H1 (cell line): ENCODE results near the gene EIF4E3. TPM values are rescaled to one million over a fixed set of nuclear protein-coding genes. Genes with fewer than 3 reads are reported as not detected.

Experiments
- CTCF ChIA-PET: fragments of 300-600 bp; sonication (Branson Sonifier 250); formaldehyde crosslinking; loops from one replicate; lab custom pipeline; 2021; ENCODE audit not compliant: partially characterized antibody; lab: Charles Lee
- POLR2A ChIA-PET: fragments of 300-600 bp; sonication (Branson Sonifier 250); formaldehyde crosslinking; loops from one replicate; lab custom pipeline; 2021; ENCODE audit warnings: inconsistent platforms; ENCODE audit not compliant: partially characterized antibody; lab: Charles Lee
- DNase-seq, 2 experiments: peaks; one replicate each; pipeline versions ENCODE4 v3.0.0 to v3.0.0-alpha.2; 2010 to 2022; ENCODE audit warnings: low spot score in 2 of 2, low read depth in 1 of 2, mixed read lengths in 1 of 2
- FAIRE-seq: peaks from 2 replicates; lab custom pipeline; 2011; peaks lifted over from hg19 to GRCh38; lab: Jason Lieb, UNC
- H2AFZ ChIP-seq: 2 replicates; pipeline ENCODE4 v1.8.1; 2012; ENCODE audit warnings: low read length, inconsistent platforms
- H2AK5ac ChIP-seq: 2 replicates; pipeline ENCODE4 v1.6.1; 2013; ENCODE audit warnings: low read depth, low read length
- H2BK120ac ChIP-seq: replicated peaks from 2 replicates; pipeline ENCODE3; 2013; ENCODE audit warnings: low read depth, low read length, inconsistent platforms
- H2BK12ac ChIP-seq: 2 replicates; pipeline ENCODE4 v1.6.1; 2013; ENCODE audit warnings: low read depth, low read length
- H2BK15ac ChIP-seq: 2 replicates; pipeline ENCODE4 v1.6.1; 2013; ENCODE audit warnings: low read length
- H2BK20ac ChIP-seq: 2 replicates; pipeline ENCODE4 v1.6.1; 2013; ENCODE audit warnings: low read length
- H2BK5ac ChIP-seq: 2 replicates; pipeline ENCODE4 v1.6.1; 2013; ENCODE audit warnings: low read depth, low read length
- H3K14ac ChIP-seq: 2 replicates; pipeline ENCODE4 v1.6.1; 2013; ENCODE audit warnings: inconsistent platforms; ENCODE audit not compliant: insufficient read length
- H3K18ac ChIP-seq: 2 replicates; pipeline ENCODE4 v1.6.1; 2013; ENCODE audit warnings: low read length; ENCODE audit errors: extremely low read depth
- H3K23ac ChIP-seq: 2 replicates; pipeline ENCODE4 v1.6.1; 2013; ENCODE audit warnings: inconsistent platforms; ENCODE audit not compliant: insufficient read length
- H3K23me2 ChIP-seq: 2 replicates; pipeline ENCODE4 v1.6.1; 2013; ENCODE audit warnings: low read depth, low read length
- H3K27ac ChIP-seq: 2 replicates; pipeline ENCODE4 v1.6.1; 2011; ENCODE audit warnings: low read depth, low read length, inconsistent platforms
- H3K27me3 ChIP-seq, 4 experiments: replicated peaks in 1 of 4; 1 replicate in 1 of 4; 2 replicates in 3 of 4; pipeline versions ENCODE4 v1.6.1 to v1.8.1; 2011 to 2013; ENCODE audit warnings: low read length in 3 of 4, mild to moderate bottlenecking in 3 of 4, inconsistent platforms in 2 of 4, mixed read lengths in 2 of 4, moderate library complexity in 1 of 4; ENCODE audit not compliant: control insufficient read depth in 3 of 4, insufficient read depth in 3 of 4; ENCODE audit errors: extremely low read depth in 1 of 4
- H3K36me3 ChIP-seq, 4 experiments: 2 replicates each; pipeline versions ENCODE4 v1.6.1 to v1.8.1; 2011 to 2013; ENCODE audit warnings: mild to moderate bottlenecking in 4 of 4, low read length in 3 of 4, moderate library complexity in 2 of 4, control low read depth in 1 of 4, inconsistent platforms in 1 of 4; ENCODE audit not compliant: insufficient read depth in 4 of 4, control insufficient read depth in 2 of 4
- H3K4ac ChIP-seq: replicated peaks from 2 replicates; pipeline ENCODE3; 2013; ENCODE audit warnings: low read length, low read depth, mixed read lengths, inconsistent platforms; ENCODE audit not compliant: insufficient read length
- H3K4me1 ChIP-seq, 4 experiments: replicated peaks in 1 of 4; 1 replicate in 1 of 4; 2 replicates in 3 of 4; pipeline versions ENCODE4 v1.6.1 to v1.8.1; 2011 to 2013; ENCODE audit warnings: low read length in 3 of 4, inconsistent platforms in 2 of 4, mixed read lengths in 1 of 4; ENCODE audit not compliant: insufficient read depth in 4 of 4, control insufficient read depth in 3 of 4
- H3K4me2 ChIP-seq, 2 experiments: 2 replicates each; pipeline versions ENCODE4 v1.6.1 to v1.8.1; 2011 to 2013; ENCODE audit warnings: low read depth in 2 of 2, low read length in 2 of 2, control low read depth in 1 of 2, inconsistent platforms in 1 of 2, mild to moderate bottlenecking in 1 of 2; ENCODE audit not compliant: insufficient read depth in 1 of 2
- H3K4me3 ChIP-seq, 4 experiments: fragments of 200-600, 300-600 bp in 1 of 4; sonication (generic), shearing (Covaris generic), sonication (Bioruptor Twin) in 1 of 4; 2 replicates each; pipeline versions ENCODE4 v1.5.1 to v1.8.1; 2011 to 2016; ENCODE audit warnings: low read length in 4 of 4, low read depth in 3 of 4, control low read depth in 2 of 4, inconsistent platforms in 2 of 4, mild to moderate bottlenecking in 2 of 4, mixed read lengths in 1 of 4, moderate library complexity in 1 of 4; ENCODE audit not compliant: insufficient read depth in 2 of 4; ENCODE audit errors: extremely low read depth in 1 of 4
- H3K56ac ChIP-seq: replicated peaks from 2 replicates; pipeline ENCODE3; 2013; ENCODE audit warnings: low read depth, mild to moderate bottlenecking, mixed read lengths, low read length, inconsistent platforms; ENCODE audit not compliant: insufficient read length
- H3K79me1 ChIP-seq: 2 replicates; pipeline ENCODE4 v1.6.1; 2013; ENCODE audit warnings: low read depth, low read length, control low read depth
- H3K79me2 ChIP-seq, 2 experiments: 2 replicates each; pipeline versions ENCODE4 v1.6.1 to v1.8.1; 2012 to 2013; ENCODE audit warnings: low read length in 2 of 2, mild to moderate bottlenecking in 2 of 2, inconsistent platforms in 1 of 2; ENCODE audit not compliant: insufficient read depth in 2 of 2, control insufficient read depth in 1 of 2
- H3K9ac ChIP-seq, 4 experiments: replicated peaks in 1 of 4; 1 replicate in 1 of 4; 2 replicates in 3 of 4; pipeline versions ENCODE4 v1.6.1 to v1.8.1; 2011 to 2013; ENCODE audit warnings: low read depth in 3 of 4, low read length in 3 of 4, control low read depth in 2 of 4, mild to moderate bottlenecking in 2 of 4, moderate library complexity in 2 of 4, inconsistent platforms in 1 of 4; ENCODE audit errors: extremely low read depth in 1 of 4
- H3K9me3 ChIP-seq, 2 experiments: 2 replicates each; pipeline versions ENCODE4 v1.6.1 to v1.8.1; 2012 to 2013; ENCODE audit warnings: mild to moderate bottlenecking in 2 of 2, moderate library complexity in 2 of 2, control low read depth in 1 of 2, inconsistent platforms in 1 of 2, low read depth in 1 of 2, low read length in 1 of 2, mixed read lengths in 1 of 2; ENCODE audit not compliant: insufficient read depth in 2 of 2
- H4K20me1 ChIP-seq, 2 experiments: replicated peaks in 1 of 2; 2 replicates each; pipeline versions ENCODE3 to v1.8.1; 2011 to 2013; ENCODE audit warnings: inconsistent platforms in 2 of 2, low read length in 2 of 2, mild to moderate bottlenecking in 1 of 2; ENCODE audit not compliant: insufficient read depth in 2 of 2, control insufficient read depth in 1 of 2
- H4K5ac ChIP-seq: 2 replicates; pipeline ENCODE4 v1.6.1; 2013; ENCODE audit warnings: low read length, low read depth, mixed read lengths, inconsistent platforms; ENCODE audit not compliant: insufficient read length
- H4K8ac ChIP-seq: 2 replicates; pipeline ENCODE4 v1.8.0; 2013; ENCODE audit warnings: mild to moderate bottlenecking, moderate library complexity, low read length, inconsistent platforms; ENCODE audit not compliant: insufficient read depth; ENCODE audit errors: extremely low read depth
- H4K91ac ChIP-seq: replicated peaks from 2 replicates; pipeline ENCODE3; 2013; ENCODE audit warnings: low read length, mixed read lengths, inconsistent platforms; ENCODE audit not compliant: insufficient read length
- BACH1 ChIP-seq: IDR thresholded peaks from 2 replicates; pipeline ENCODE4 v1.6.1; 2012; ENCODE audit warnings: low read length, improper control_type of control experiment
- CBX8 ChIP-seq: fragments of 300-800, 300-1000 bp; sonication (generic); IDR thresholded peaks from 2 replicates; pipeline ENCODE4 v1.7.1; 2016; ENCODE audit warnings: low read depth, low read length, borderline replicate concordance
- CTBP2 ChIP-seq: IDR thresholded peaks from 2 replicates; pipeline ENCODE4 v1.7.0; 2011; ENCODE audit warnings: borderline replicate concordance, mild to moderate bottlenecking, moderate library complexity, mixed read lengths, low read length; ENCODE audit not compliant: insufficient read depth, insufficient read length
- EGR1 ChIP-seq: IDR thresholded peaks from 2 replicates; pipeline ENCODE4 v1.6.1; 2011; ENCODE audit warnings: low read depth, low read length, borderline replicate concordance
- EZH2 ChIP-seq: fragments of 200-600 bp; sonication (generic); IDR thresholded peaks from 2 replicates; pipeline ENCODE4 v1.7.1; 2012; ENCODE audit warnings: low read depth, mild to moderate bottlenecking, moderate library complexity, low read length, inconsistent platforms; ENCODE audit not compliant: severe bottlenecking
- JUN ChIP-seq: IDR thresholded peaks from 2 replicates; pipeline ENCODE4 v1.6.1; 2011; ENCODE audit warnings: low read depth, mild to moderate bottlenecking, improper control_type of control experiment, low read length
- POLR2AphosphoS5 ChIP-seq: IDR thresholded peaks from 2 replicates; pipeline ENCODE4 v1.6.1; 2011; ENCODE audit warnings: low read depth, low read length
- SP2 ChIP-seq: IDR thresholded peaks from 2 replicates; pipeline ENCODE4 v1.6.1; 2012; ENCODE audit warnings: mild to moderate bottlenecking, low read length, inconsistent platforms
- TEAD4 ChIP-seq: IDR thresholded peaks from 2 replicates; pipeline ENCODE4 v1.6.1; 2012; ENCODE audit warnings: low read depth, low read length, inconsistent platforms, mixed read lengths
- ZNF274 ChIP-seq: IDR thresholded peaks from 2 replicates; pipeline ENCODE4 v1.7.0; 2012; ENCODE audit warnings: low read length, borderline replicate concordance; ENCODE audit errors: extremely low read depth
- WGBS, 2 experiments: shearing (Covaris generic) in 1 of 2; methylation state at CpG; one replicate each; pipeline versions ENCODE4 v1.1.6 to v1.1.7; 2013 to 2015; ENCODE audit warnings: low lambda C conversion rate in 2 of 2, mixed read lengths in 2 of 2, inconsistent platforms in 1 of 2, low coverage in 1 of 2, missing lambda C conversion rate in 1 of 2; ENCODE audit not compliant: insufficient replicate concordance in 2 of 2, insufficient coverage in 1 of 2, insufficient read length in 1 of 2; ENCODE audit errors: extremely low coverage in 1 of 2, missing lambda C conversion rate in 1 of 2; 5-methylcytosine and 5-hydroxymethylcytosine counted together
- polyA plus RNA-seq, 7 experiments: library from polyadenylated mRNA; depleted of rRNA in 3 of 7; stranded (reverse) in 5 of 7; unstranded in 2 of 7; fragments of >200 nt in 5 of 7; fragments of 200-250 nt in 2 of 7; gene quantifications; 1 replicate in 5 of 7; 2 replicates in 1 of 7; 4 replicates in 1 of 7; pipeline versions ENCODE4 v1.2.1 to v1.2.3, GENCODE V29; 2011 to 2013; ENCODE audit warnings: missing spikeins in 2 of 7, mixed read lengths in 2 of 7
- total RNA-seq: library from RNA; stranded (reverse); fragmentation: NEBNext Ultra II Directional; extraction: Animal tissue kit (Norgen Biotek cat#: 25700); gene quantifications from 2 replicates; pipeline ENCODE4 v1.2.1, GENCODE V29; 2021

Gene EIF4E3
- total and polyA plus RNA-seq, 2 of the 8 experiments (the other 6 are each of a cell fraction or from before 2014, with no cell fraction given) = 5.2 to 17.0 TPM

DNA sequence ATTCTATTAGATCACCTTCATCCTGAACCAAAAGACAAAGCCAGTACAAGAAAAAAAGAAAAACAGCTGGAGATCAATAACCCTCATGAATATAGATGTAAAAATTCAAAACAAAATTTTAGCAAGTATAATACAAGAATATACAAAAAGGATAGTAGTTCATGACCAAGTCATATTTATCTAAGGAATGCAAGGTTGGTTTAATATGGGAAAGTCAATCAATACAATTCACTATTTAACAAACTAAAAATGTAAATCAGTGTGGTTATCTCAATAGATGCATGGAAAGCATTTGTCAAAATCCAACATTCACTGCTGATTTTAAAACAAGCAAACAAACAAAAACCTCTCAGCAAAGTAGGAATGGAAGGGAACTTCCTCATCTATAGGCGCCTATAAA lies 17.4 kb upstream of the EIF4E3 start:
- Histone ChIP-seq H2BK20ac (no peak overlapping the region), H3K23me2 (no peaks in the 10 kb centered on the region), H3K4me3 (no peak overlapping the region), H4K20me1 (no peaks in the 10 kb centered on the region), H3K9ac (no peak overlapping the region), H3K4ac (no peak overlapping the region), H3K9me3 (peaks cover 3 to 8% of the 10 kb centered on the region in 2 experiments; a peak in 1 of 4 replicates), H2AK5ac (no peak overlapping the region), H4K5ac (no peak overlapping the region), H3K23ac (no peak overlapping the region), H3K79me2 (no peaks in the 10 kb centered on the region), H3K27ac (no peak overlapping the region), H2BK15ac (no peak overlapping the region), H2BK120ac (no peak overlapping the region), H2AFZ (no peak overlapping the region), H3K4me2 (no peak overlapping the region), H3K14ac (no peak overlapping the region), H3K18ac (no peak overlapping the region), H3K79me1 (no peaks in the 10 kb centered on the region), H2BK12ac (no peak overlapping the region), H2BK5ac (no peak overlapping the region), H3K4me1 (no peaks in the 10 kb centered on the region), H3K27me3 (no peaks in the 10 kb centered on the region), H3K36me3 (no peaks in the 10 kb centered on the region), H3K56ac (no peak overlapping the region), H4K91ac (no peak overlapping the region), H4K8ac (no peak overlapping the region)
- ChIA-PET CTCF (interaction anchor here (0.6 to 2.8 kb wide), 2 partner anchors 10 to 13 kb away, joined by 3 to 9 read pairs; no protein-coding TSS in a partner anchor), POLR2A (no interaction called here)
- FAIRE-seq (no peak), DNase-seq (no peak)
- WGBS, 2 experiments = 94% methylated on average over 1 of the region's 1 CpG; no CpG with 5 or more reads in 1 of the 2 experiments
- TF ChIP-seq POLR2AphosphoS5 (no peak), CBX8 (no peak), JUN (no peak), BACH1 (no peak), TEAD4 (no peak), ZNF274 (no peak), EGR1 (no peak), SP2 (no peak), EZH2 (no peak), CTBP2 (no peak)
